ENCODE results near the gene NUP58.

The NUP58 gene

GRCh38 chr13:25377244-25377962 is 76.0 kb downstream of the NUP58 start:
- no peak for DNase-seq (ENCODE audit: low read depth in 2 of 2)

DNA sequence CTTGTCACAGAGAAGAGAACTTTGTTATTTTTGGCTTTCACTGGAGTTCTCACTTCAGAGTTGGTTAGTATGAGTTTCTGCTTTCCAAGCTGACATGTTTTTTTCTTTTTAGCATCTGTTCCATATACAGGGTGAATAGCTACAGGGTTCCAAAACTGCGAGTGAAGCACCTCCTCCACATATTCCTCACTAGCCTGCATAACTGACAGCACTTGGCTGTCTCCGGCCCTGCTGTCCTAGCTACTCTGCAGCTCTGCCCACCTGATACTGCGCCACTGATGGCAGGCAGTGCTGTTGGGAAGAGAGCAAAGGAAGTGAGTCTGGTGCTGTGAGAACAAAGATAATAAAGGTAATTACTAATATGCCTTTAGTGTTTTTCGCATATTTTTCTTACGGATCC is 77.1 kb downstream of the NUP58 start:
- no peak for DNase-seq (ENCODE audit: low read depth in 2 of 2)

DNA sequence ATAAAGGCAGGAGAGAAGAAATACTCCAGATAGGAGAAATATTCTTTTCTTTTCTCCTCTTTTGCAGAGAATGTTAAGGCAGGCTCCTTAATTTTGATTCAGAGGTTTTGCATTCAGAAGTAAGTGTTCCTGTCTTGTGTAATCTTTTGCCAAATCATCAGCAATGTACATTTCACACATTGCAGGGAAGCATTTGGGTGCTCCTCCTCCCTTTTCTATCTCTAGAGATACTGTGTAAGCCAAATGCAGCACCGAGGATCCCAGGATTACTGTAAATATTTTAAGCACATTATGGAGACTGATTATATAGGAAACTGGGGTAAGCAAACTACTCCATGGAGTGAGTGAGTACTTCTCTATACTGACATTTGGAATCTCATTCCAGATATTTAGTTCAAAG is 77.6 kb downstream of the NUP58 start:
- no peak for DNase-seq (ENCODE audit: low read depth in 2 of 2)

GRCh38 chr13:25380082-25380481 is 78.7 kb downstream of the NUP58 start:
- no peak for DNase-seq (ENCODE audit: low read depth in 2 of 2)

DNA sequence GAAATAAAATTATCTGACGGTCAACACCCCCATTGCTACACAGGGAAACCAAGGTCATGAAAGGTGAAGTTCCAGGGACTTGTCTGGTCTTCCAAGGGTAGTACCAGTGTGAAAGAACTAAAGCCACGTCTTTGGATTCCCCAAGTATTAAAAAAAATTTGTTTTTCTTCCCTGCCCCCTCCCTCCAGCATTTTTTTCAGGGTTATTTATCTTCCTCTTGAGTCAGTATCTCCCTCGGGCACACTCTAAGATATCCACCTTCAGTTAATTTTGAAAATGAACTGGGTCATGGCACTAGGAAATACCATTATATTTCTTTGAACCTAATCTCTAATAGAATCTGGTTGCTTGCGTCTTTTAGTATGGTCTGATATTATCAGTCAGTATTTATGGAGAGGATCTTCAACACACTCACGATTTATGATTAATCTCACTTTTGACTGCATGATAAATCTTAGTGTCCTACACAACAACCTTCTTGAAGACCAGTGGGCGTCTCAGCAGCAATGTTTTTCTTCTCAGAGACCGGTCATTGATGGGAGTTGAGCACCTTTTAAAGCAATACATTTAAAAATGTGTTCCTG is 79.4 kb downstream of the NUP58 start:
- DNase-seq (ENCODE audit: low read depth in 2 of 2) = no peak

- no peak for DNase-seq (ENCODE audit: low read depth in 2 of 2)
These were observed 83.5 kb downstream of the NUP58 start for GRCh38 chr13:25384758-25385410.

DNA sequence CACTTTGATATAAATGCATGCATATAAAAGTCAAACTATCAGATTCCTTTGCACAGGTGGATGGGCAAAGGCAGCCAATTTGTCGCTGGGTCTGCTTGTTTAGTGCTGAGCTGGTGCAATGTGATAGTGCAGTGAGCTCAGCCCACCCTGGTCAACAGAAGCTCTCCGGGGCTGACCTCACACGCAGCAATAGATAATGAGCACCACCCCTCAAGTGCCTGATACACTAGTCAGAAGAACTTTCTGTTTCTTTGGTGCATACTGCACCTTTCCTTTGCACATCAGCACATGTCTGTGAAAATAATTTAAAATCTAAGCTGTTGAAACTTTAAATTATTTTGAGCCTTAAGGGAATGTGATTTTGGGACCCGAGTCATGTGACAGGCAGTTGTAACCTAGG is 90.5 kb downstream of the NUP58 start:
- DNase-seq (ENCODE audit: low read depth in 2 of 2) = no peak
